ENCODE results near the gene ARMC6.
"Not testable (repeated sequence)": the region's sequence is repeated elsewhere in the genome, so short reads cannot be mapped to it uniquely, and the experiment has no call there.

Gene ARMC6

DNA sequence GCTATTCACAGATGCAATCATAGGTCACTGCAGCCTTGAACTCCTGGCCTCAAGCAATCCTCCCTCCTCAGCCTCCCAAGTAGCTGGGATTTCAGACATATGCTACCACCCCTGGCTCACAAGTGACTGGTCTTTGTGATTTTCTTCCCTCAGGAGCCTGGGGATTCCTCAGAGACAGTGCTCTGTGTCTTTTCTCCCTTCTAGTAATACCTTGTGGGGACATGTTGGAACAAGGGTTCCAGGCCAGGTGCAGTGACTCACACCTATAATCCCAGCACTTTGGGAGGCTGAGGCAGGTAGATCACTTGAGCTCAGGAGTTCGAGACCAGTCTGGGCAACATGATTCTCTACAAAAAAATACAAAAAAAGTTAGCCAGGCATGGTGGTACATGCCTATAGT, 10.0 kb upstream of the ARMC6 start:
- DNase-seq, result not testable (repeated sequence)

DNA sequence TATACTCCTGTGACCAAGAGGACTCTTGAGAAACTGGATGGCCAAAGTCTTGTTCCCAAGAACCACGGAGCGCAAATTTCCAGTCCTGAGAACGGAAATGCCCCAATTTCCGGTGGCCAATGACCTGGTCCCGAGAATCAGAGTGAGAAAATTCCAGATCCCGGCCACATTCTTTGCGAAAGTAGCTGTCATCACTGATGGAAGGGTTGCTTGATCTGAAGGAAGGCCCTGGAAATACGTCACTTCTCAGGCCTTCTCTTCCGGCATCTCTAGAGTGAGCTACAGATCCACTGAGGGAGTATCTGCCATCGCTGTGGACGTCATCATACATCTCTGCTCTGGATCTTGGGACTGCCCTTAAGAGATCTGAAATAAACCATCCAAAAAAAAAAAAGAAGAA, 7.5 kb upstream of the ARMC6 start:
- DNase-seq, result no peak

DNA sequence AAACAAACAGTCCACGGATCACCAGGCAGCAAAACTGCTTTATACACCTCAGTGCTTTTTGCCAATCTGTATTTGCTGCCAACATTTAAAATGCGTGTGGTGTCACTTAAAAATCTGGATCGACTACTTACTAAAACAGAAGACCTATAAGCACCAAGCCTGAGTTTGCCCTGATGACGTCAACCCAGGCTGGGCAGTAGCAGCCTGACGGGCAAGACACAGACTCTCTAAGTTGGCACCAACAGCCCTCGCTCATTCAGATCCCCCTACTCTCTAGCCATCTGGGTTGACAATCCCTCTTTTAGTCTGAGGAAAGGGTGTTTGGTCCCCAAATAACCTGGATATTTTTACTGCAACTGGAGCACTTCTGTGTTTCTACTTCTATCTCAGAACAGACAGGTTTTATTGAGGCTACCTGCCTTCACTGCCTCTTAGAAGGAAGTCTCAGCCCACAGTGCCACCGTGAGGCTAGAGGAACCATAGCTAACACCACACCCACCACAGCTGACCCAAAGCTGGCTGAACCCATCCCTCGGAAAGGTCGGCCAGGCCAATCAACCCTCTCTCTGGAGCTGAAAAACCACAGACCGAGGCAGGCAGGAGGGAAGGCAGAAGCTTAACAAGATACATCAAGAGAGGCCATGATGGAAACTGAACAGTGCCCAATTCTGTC, 7.0 kb upstream of the ARMC6 start:
- DNase-seq, result no peak

DNA sequence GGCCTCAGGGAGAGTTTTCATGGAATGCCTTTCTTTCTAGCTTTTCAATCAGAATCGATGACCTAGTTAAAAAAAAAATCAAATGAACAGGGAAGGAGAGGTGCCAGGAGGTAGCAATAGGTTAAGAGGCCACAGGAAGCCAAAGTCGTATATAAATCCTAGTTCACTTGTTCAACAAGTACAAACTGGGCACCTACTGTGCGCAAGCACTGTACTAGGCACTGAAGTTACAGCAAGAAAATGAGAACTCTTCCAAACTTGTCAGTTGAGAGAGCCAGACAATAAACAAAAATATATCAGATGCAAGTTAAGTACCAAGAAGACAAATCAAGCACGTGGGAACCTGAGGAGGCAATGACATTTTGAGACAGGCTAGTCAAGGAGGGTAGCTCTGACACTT, 6.2 kb upstream of the ARMC6 start:
- DNase-seq, result no peak

DNA sequence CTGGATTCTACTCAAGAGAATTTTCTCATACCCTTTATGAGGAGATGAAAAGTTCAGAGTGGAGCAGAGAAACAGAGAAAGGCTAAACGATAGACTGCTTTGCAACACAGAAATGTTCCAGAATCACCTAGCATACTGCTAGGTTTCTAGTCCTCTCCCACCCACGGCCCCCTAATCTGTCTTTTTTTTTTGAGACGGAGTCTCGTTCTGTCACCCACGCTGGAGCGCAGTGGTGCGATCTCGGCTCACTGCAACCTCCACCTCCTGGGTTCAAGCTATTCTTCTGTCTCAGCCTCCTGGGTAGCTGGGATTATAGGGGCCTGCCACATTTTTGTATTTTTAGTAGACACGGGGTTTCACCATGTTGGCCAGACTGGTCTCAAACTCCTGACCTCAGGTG, 4.9 kb upstream of the ARMC6 start:
- DNase-seq, result no peak

DNA sequence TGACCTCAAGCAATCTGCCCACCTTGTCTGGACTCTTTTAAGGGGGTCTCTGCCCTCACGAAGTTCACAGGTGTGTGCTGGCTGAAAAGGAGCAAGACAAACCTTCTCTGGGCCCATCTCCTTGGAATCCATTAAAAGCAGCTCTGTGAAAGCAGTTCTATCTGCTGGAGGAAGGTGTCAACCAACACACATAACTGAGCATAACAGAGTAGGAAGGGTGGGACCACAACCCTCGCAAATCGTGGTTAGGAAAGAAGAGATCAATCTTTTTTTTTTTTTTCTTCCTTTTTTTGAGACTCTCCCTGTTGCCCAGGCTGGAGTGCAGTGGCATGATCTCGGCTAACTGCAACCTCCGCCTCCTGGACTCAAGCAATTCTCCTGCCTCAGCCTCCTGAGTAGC, 1.5 kb upstream of the ARMC6 start:
- no peak for DNase-seq

DNA sequence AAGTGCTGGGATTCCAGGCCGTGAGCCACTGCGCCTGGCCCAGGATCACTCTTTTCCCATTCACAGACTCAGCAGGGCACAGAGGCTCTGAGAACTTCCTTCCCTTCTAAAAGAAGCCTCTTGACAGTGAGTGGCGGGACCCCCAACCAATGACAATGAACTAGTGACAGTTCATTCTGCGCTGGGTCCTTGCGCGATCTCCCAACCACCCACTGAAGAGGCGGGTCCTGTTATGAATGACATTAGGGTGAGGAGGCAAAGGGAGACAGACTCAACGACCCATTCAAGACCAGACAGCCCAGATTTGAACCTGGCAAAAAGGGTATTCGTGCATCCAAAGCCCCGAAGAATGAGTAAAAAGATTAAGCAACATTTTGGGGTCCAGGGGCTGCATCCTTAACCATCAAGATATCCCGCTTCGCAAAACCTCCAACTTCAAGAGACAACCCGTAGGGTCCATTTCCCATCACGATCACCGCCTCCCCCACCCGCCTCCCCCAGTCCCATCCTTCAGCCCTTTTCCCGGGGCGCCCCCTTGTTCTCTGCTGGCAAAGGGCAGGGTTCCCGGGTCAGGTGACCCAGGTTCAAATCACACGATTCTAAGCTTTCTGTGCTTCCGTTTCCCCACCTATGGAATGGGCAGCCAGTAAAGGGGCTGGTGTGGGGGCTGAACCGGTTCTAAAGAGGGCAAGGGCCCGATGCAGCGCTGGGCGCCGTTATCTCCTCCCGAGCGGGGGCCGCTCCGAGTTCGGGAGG, 805 bp upstream of the ARMC6 start:
- DNase-seq, result peak; percentile 90

DNA sequence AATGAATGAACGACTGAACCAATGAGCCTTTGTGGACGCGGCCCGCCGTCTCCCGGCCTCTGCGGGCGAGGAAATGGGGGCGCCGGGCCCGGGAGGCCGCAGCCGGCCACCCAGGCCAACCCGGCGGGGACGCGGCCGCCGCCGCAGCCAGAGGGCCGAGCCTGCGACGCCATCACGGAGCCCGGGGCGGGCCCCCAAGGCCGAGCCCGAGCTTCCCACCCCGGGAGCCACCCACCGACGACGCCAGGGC, 302 bp upstream of the ARMC6 start:
- no peak for DNase-seq

DNA sequence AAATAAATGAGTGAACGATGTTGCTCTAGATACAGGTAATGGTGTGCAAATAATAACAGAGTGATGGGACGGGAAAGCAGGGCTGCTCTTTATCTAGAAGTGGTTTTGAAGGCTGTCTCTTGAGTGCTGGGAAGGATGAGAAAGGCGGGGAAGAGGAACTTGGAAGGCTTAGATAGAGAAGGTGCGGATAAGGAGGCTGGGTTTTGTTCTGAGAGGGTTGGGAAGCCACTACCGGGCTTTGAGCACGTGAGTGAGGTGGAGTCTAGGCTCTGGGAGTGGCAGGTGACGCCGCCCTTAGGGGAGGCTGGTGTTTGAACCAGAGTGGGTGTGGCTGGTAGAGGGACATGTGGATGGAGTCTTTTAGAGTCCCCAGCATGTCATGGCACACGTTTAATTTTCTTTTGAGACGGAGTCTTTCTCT, 811 bp downstream of the ARMC6 start:
- peak; percentile 80 for DNase-seq

DNA sequence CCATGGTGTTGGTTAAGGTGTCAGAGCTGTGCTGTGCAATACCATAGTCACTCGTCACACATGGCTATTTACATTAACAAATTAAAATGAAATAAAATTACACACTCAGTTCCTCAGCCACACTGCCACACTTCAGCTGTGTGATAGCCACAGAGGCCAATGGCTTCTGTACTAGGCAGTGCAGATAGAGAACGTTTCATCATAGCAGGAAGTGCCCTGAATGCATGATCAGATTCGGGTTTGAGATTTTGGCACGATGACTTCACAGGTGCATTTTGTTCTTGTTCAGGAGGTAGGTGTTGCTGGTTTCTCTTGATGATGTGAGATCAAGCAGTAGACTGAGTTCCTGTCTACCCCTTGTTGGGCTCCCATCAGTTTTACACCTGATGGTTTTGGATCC, 6.5 kb downstream of the ARMC6 start:
- DNase-seq, result no peak

DNA sequence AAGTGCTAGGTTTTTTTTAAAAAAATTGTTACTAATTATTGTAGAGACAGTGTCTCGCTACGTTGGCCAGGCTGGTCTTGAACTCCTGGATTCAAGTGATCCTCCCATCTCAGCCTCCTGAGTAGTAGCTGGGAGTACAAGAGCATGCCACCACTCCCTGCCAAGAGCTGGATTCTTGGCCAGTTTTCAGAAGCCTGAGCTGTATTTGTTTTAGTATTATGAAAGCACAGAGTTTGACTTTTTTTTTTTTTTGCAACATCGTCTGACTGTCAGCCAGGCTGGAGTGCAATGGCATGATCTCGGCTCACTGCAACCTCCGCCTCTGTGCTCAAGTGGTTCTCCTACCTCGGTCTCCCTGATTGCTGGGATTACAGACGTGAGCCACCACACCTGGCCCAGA, 7.0 kb downstream of the ARMC6 start:
- no peak for DNase-seq

DNA sequence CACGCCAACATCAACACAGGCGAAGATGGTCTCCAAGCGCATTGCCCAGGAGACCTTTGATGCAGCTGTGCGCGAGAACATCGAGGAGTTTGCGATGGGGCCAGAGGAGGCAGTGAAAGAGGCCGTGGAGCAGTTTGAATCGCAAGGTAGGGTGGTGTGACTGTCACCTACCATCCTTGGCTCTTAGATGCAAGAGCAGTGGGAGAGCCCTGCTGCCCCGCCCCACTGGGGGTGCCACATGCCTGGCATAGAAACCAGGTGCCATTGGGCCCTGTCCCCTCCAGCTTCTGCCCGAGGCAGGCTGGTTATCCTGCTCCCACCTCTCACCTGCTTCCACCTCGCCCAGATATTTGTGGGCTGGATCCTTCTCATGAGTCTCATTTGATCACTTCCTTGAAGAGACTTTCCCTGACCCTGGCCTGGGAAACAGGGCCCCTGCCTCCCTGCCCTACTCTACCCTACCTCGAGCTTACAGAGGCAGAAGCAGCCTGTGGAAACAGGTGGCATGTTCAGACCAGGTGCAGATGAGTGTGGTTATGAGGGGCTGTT, 9.4 kb downstream of the ARMC6 start:
- DNase-seq, result no peak

DNA sequence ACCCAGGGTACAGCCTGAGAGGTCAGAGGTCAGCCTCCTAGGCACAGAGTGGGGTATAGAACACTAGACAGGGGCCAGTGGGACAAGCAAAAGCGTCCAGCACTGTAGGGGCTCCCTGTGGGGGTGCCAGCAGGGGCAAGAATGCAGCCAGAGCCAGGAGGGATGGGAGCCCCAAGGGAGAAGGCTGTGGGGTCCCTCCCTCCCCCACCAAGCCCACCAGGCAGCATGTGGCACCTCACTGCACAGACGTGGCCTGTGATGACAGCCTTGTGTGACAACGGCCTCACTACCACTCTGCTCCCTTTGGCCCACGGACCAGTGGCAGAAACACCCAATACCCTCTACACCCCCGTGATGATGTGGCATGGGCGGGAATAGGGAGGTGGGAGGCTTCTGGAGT, 10.1 kb downstream of the ARMC6 start:
- DNase-seq, result no peak

DNA sequence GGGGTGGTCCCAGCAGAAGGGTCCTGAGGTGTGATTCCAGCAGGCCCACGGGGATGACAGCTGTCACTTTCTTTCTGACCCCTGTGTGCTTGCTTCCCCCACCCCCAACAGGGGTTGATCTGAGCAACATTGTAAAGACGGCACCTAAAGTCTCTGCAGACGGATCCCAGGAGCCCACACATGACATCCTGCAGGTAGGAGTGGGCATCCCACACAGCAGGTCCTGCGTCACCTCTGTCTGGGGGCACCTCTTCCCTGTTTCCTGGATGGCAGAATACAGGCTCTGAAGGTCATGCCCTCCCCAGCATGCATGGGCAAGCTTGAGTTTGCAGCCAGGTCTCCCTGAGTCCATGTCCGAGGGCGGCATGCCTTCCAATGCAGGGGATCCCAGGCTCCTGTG, 10.5 kb downstream of the ARMC6 start:
- no peak for DNase-seq

DNA sequence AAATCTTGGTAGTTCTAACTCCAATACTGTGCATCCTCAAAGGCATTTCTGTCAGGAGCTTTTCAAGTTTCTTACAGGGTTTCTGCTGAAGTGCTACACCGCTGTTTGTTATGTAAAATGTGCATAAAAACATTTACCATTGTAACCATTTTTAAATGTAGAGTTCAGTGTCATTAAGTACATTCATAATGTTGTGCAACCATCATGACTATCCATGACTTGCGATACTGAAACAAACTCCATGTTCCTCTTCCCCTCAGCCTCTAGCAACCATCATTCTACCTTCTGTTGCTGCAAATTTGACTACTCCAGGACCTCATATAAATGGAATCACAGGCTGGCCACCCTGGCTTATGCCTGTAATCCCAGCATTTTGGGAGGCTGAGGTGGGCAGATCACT, 16.0 kb downstream of the ARMC6 start:
- DNase-seq, result no peak

DNA sequence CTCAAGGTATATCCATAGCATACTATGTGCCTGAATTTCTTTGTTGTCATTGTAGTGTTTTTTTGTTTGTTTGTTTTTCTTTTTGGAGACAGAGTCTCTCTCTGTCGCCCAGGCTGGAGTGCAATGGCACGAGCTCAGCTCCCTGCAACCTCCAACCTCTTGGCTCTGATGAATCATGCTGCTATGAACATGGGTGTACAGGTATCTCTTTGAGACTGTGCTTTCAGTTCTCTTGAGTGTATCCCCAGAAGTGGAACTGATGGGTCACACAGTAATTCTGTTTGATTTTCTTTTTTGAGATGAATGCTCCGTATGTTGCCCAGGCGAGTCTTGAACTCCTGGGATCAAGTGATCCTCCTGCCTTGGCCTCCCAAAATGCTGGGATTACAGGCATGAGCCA, 16.7 kb downstream of the ARMC6 start:
- DNase-seq, result no peak

DNA sequence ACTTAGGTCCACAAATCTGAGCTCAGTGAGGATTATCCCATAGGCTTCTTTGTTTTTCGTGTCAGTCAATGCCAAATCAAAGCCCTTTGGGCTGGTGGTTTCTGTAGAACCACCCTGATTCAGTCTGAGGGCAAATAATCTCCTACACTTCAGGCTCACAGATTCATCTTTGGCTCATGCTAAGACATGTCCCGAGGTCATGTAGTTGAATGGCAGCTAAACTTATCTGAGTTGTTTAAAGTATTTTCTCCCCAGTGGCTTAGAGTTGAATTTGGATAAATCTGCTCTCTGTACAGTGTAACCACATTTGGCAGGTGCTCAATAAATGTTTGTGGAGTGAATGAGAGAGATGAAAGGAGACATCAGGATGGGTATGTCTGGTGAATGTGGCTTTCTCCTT, 17.3 kb downstream of the ARMC6 start:
- DNase-seq, result no peak

DNA sequence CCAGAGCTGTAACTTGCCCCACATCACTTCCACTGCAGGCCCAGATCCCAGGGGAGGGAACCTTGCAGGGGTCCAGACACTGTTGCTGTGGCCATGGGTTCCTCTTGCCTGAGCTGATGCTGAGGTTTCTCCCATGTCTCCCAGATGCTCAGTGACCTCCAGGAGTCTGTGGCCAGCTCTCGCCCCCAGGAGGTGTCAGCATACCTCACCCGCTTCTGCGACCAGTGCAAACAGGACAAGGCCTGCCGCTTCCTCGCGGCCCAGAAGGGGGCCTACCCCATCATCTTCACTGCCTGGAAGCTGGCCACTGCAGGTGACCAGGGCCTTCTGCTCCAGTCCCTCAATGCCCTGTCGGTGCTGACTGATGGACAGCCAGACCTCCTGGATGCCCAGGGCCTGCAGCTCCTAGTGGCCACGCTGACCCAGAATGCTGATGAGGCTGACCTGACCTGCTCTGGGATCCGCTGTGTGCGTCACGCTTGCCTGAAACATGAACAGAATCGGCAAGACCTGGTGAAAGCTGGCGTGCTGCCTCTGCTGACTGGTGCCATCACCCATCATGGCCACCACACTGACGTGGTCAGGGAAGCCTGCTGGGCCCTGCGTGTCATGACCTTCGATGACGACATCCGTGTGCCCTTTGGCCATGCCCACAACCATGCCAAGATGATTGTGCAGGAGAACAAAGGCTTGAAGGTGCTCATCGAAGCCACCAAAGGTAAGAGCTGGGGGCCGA, 18.2 kb downstream of the ARMC6 start:
- DNase-seq, result no peak

DNA sequence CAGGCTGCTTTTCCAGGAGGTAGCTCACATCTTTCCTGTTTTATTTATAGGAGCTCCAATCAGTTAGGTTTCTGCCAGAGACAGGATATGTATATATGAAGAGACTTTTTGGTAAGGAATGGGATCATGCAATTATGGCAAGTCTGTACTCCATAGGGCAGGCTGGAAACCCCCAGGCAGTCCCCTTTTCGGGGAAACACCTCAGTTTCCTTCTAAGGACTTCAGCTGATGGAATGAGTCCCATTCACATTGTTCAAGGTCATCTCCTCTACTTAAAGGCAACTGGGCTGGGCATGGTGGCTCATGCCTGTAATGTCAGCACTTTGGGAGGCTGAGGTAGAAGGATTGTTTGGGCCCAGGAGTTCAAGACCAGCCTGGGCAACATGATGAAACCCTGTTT, 19.5 kb downstream of the ARMC6 start:
- DNase-seq, result no peak

DNA sequence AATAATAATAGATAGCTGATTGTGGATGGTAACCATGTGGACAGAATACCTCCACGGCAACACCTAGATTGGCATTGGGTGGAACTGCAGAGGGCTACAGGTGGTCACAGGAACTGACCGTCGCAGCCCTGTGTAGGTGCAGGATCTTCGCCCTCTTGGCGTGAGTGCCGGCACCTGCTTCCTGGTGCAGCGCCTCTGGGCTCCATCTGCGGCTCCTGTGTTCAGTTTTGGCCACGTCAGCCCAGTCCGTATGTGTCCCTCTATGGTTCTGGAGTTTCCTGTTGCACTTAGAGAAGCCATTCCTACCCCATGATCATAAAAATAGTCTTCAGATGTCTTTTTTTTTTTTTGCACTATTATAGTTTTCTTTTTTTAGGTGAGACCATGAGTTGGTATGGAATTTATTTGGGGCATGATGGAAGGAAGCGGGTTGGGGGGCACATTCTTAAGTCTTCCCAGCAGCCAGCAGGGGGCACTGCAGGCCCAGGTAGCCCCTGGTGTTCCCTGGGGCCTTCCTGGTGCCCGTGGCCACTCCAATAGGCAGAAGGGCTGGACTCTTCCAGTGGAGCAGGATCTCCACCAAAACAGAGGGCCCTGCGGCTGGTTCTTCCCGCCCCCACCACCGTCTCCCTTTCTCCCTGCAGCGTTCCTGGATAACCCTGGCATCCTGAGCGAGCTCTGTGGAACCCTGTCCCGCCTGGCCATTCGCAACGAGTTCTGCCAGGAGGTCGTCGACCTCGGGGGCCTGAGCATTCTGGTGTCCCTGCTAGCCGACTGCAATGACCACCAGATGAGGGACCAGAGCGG, 20.3 kb downstream of the ARMC6 start:
- DNase-seq, result peak; percentile 78

DNA sequence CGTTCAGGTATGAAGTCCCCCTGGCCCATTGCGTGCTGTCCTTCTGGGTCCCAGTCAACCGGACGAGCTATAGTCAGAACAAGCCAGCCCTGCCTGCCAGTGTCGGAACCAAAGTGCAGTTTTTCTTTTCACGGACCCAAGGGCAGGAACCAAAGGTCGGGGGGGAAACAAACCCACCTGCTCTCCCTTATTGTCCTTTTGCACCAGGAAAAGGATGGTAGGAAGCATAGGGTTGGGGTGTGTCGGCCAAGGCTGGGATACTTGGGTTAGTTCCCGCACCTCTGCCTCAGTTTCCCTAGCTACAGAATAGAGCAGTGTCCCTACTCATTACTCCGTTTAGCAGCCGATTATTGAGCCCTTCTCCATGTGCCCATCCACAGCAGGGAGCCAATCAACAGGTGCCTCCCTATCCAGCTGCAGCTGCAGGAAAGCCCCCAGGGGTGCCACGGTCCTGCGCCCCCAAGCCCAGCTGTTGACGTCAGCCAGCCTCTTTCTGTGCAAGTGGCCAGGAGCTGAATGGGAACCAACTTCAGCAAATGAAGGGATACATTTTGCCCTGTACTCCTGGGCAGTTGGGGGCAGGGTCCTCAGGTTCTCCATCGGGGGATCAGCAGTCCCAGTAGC, 21.0 kb downstream of the ARMC6 start:
- no peak for DNase-seq

DNA sequence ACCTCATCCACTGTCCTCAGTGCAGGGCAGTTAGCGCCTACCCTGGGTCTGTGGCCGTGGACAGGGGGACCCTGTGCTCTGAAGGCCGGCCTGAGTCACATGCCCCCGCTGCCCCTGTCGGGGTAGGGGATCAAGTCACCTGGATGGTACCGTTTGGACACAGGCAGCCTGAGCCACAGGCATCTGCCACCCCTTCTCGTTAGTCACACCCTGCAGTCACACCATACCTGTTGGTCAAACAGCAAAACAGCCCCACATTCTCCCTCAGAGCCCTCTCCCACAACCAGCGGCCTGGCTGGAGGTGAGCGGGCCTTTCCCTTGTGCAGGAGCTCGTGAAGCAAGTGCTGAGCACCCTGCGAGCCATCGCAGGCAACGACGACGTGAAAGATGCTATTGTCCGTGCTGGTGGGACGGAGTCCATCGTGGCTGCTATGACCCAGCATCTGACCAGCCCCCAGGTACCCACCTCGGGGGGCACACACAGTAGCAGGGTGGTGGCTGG, 21.6 kb downstream of the ARMC6 start:
- DNase-seq, result no peak

DNA sequence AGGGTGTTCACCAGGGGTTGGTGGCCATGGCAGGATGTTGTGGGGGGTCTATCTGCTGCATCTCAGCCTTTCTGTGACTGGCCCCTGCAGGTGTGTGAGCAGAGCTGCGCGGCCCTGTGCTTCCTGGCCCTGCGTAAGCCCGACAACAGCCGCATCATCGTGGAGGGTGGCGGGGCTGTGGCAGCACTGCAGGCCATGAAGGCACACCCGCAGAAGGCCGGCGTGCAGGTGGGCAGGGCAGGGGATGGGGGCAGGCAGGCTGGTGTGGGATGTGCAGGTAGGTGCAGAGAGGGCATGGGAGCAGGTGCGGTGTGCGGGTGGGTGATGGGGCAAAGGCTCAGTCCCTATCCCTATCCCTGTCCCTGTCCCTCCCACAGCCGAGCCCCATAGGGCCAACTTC, 22.3 kb downstream of the ARMC6 start:
- no peak for DNase-seq

Data from activated CD8-positive, alpha-beta memory T cell treated with anti-CD3 and anti-CD28 coated beads for 24 hours (primary cell).